Osteoblast (primary cell): Measurements from ENCODE around the gene C4orf50. TPM values are rescaled to one million over a fixed set of nuclear protein-coding genes. Genes with fewer than 3 reads are reported as not detected.

ENCODE experiments used
- DNase-seq: peaks from one replicate; pipeline ENCODE4 v3.0.0; 2011; ENCODE audit warnings: low spot score, mixed read lengths; ENCODE audit not compliant: insufficient read length; ENCODE audit errors: missing footprints
- H2AFZ ChIP-seq: 2 replicates; pipeline ENCODE4 v1.6.0; 2011; ENCODE audit warnings: mild to moderate bottlenecking, low read length
- H3K27ac ChIP-seq: 2 replicates; pipeline ENCODE4 v1.5.1; 2011; ENCODE audit warnings: mild to moderate bottlenecking, low read depth, low read length, moderate library complexity
- H3K27me3 ChIP-seq: 2 replicates; pipeline ENCODE4 v1.6.0; 2012; ENCODE audit warnings: mild to moderate bottlenecking, control low read depth, inconsistent platforms, low read length, moderate library complexity; ENCODE audit not compliant: insufficient read depth
- H3K36me3 ChIP-seq: 2 replicates; pipeline ENCODE4 v1.5.1; 2011; ENCODE audit warnings: mild to moderate bottlenecking, low read length, control low read depth, moderate library complexity; ENCODE audit not compliant: insufficient read depth
- H3K4me1 ChIP-seq: 2 replicates; pipeline ENCODE4 v1.5.1; 2011; ENCODE audit warnings: mild to moderate bottlenecking, low read length, control low read depth, moderate library complexity; ENCODE audit not compliant: insufficient read depth
- H3K4me2 ChIP-seq: 2 replicates; pipeline ENCODE4 v1.6.0; 2011; ENCODE audit warnings: mild to moderate bottlenecking, low read length; ENCODE audit not compliant: insufficient read depth
- H3K4me3 ChIP-seq: fragments of 200-600 bp; sonication (generic); 3 replicates; pipeline ENCODE4 v1.5.1; 2012; ENCODE audit warnings: mild to moderate bottlenecking, low read length, inconsistent platforms; ENCODE audit not compliant: insufficient read depth
- H3K79me2 ChIP-seq: 2 replicates; pipeline ENCODE4 v1.6.0; 2012; ENCODE audit warnings: mild to moderate bottlenecking, low read length, control low read depth, inconsistent platforms; ENCODE audit not compliant: insufficient read depth
- H3K9me3 ChIP-seq: 2 replicates; pipeline ENCODE4 v1.5.1; 2011; ENCODE audit warnings: low read depth, low read length, control low read depth
- H4K20me1 ChIP-seq: 2 replicates; pipeline ENCODE4 v1.6.0; 2012; ENCODE audit warnings: mild to moderate bottlenecking, low read length, control low read depth; ENCODE audit not compliant: insufficient read depth
- total RNA-seq: library from RNA; depleted of rRNA; stranded (reverse); fragments of >200 nt; gene quantifications from 2 replicates; pipeline ENCODE4 v1.2.3, GENCODE V29; 2012
- TF ChIP-seq, protein P1 (sequence below): IDR thresholded peaks from 2 replicates; pipeline ENCODE4 v1.5.1; 2011; ENCODE audit warnings: mild to moderate bottlenecking, low read depth, low read length, moderate library complexity; ENCODE audit errors: extremely low read depth

C4orf50 gene
- total RNA-seq, 1 donor = not detected

DNA sequence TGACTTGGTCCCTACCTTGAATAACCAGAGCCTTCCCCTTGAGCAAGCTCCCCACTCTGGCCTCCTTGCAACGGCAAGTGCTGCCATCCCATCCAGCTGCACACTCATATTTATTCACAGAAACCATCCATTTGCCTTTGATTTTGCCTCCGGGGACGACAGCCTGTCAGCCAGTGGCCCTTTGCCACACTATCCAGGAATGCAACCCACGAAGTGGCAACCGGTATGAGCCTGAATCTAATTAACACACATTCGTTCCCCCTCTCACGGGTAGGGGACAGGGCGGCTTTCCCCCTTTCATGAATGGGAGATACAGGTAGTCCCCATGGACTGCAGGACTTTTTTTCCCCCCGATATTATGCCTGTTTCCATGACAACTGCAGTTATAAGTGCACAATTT, 140.8 kb downstream of the C4orf50 start:
- no peak for DNase-seq
- TF ChIP-seq, protein P1, sequence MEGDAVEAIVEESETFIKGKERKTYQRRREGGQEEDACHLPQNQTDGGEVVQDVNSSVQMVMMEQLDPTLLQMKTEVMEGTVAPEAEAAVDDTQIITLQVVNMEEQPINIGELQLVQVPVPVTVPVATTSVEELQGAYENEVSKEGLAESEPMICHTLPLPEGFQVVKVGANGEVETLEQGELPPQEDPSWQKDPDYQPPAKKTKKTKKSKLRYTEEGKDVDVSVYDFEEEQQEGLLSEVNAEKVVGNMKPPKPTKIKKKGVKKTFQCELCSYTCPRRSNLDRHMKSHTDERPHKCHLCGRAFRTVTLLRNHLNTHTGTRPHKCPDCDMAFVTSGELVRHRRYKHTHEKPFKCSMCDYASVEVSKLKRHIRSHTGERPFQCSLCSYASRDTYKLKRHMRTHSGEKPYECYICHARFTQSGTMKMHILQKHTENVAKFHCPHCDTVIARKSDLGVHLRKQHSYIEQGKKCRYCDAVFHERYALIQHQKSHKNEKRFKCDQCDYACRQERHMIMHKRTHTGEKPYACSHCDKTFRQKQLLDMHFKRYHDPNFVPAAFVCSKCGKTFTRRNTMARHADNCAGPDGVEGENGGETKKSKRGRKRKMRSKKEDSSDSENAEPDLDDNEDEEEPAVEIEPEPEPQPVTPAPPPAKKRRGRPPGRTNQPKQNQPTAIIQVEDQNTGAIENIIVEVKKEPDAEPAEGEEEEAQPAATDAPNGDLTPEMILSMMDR = no peak
- peaks cover 4% of the 10 kb centered on the region for H3K27me3 ChIP-seq
- H3K4me1 ChIP-seq = no peaks in the 10 kb centered on the region
- H3K36me3 ChIP-seq = no peaks in the 10 kb centered on the region
- no peak overlapping the region for H2AFZ ChIP-seq
- no peaks in the 10 kb centered on the region for H3K79me2 ChIP-seq
- no peaks in the 10 kb centered on the region for H3K9me3 ChIP-seq
- no peaks in the 10 kb centered on the region for H4K20me1 ChIP-seq
- no peak overlapping the region for H3K4me2 ChIP-seq
- no peak overlapping the region for H3K4me3 ChIP-seq
- no peak overlapping the region for H3K27ac ChIP-seq

DNA sequence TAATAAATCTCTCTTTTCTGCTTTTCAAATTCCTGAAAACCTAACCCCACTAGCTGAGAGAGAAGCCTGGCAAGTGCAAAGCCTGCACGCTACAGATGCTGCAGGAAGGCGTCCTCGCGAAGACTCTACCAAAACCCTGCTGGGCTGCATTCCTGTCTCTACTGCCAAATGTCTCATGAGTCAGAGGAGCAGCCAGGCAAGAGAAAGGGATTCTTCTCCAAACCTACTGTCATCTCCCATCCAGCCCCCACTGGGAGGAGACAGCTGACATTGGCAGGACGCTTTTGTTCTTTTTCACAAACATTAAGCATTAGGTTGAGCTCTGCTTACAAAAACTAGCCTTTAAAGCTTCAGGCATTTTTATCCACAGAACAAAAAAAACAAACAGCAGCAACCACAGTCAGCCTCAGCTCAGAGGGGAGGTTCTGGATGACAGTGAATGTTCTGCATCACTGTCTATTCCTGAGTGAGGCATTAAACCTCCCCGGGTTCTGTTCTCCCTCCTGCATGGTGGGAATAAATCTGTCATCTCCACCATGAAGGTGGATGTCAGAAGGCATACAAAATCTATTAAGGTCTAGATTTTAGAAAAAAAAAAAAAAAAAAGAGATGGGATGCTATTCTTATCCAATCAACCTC, 143.3 kb downstream of the C4orf50 start:
- no peak overlapping the region for H3K4me3 ChIP-seq
- H3K4me1 ChIP-seq = no peaks in the 10 kb centered on the region
- H3K79me2 ChIP-seq = no peaks in the 10 kb centered on the region
- no peaks in the 10 kb centered on the region for H3K36me3 ChIP-seq
- H2AFZ ChIP-seq = no peak overlapping the region
- no peak for DNase-seq
- no peak overlapping the region for H3K27ac ChIP-seq
- H3K9me3 ChIP-seq = no peaks in the 10 kb centered on the region
- TF ChIP-seq, protein P1 = no peak
- peaks cover 4% of the 10 kb centered on the region for H3K27me3 ChIP-seq
- H3K4me2 ChIP-seq = no peak overlapping the region
- H4K20me1 ChIP-seq = no peaks in the 10 kb centered on the region

DNA sequence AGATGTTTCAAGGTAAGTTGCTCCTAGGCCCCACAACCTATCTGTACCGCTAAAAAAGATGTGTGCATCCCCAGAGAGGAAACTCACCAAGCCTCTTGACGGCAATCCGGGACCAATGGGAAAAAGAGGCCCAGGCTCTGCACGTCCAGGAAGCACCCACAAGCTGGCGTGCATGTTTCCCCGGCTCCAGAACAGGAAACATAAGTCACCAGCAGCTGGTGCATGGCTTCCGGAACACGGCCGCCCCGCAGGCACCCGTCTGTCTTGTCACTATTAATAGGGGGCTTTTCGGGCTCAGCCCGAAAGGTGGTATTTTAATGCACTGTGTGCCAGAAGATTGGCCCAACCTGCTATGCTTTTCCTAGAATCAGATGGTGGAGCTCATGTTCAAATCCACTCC, 147.5 kb downstream of the C4orf50 start:
- Histone ChIP-seq H3K9me3 (no peaks in the 10 kb centered on the region), H3K79me2 (no peaks in the 10 kb centered on the region), H3K4me2 (no peak overlapping the region), H3K27ac (no peak overlapping the region), H4K20me1 (no peaks in the 10 kb centered on the region), H2AFZ (no peak overlapping the region), H3K4me1 (no peaks in the 10 kb centered on the region), H3K27me3 (peaks cover 2% of the 10 kb centered on the region), H3K36me3 (no peaks in the 10 kb centered on the region), H3K4me3 (no peak overlapping the region)
- DNase-seq = no peak
- TF ChIP-seq, protein P1 = no peak

DNA sequence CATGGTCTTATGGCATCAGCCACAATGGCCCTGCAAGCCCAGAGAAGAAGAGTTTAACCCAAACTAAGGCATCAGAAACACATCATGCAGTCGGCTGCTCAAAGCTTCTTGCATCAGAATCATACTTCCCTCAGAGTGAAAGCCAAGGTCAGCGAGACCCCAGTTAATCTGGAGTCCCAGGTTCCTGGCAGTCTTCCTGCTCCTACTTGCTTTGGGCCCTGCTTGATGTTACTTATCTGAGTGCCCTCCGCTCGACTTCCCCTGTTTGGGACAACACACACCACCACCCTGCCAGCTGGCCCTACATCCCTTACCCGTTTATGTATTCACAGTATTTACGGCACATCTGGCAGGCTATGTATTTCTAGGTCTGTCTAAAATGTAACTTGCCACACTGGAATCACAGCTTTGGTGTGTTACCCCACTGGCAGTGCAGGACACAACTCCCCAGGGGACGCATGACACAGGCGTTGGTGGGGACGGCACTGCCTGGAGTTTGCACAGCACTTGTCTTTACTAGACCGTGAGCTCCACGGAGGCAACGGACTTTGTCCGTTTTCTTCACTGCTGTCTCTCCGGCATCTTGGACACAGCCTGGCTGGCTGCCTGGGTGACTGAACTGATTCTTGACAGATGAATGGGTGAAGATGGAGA, 148.1 kb downstream of the C4orf50 start:
- H3K4me2 ChIP-seq = no peak overlapping the region
- no peak for DNase-seq
- no peak overlapping the region for H3K27ac ChIP-seq
- H3K4me1 ChIP-seq = no peaks in the 10 kb centered on the region
- no peaks in the 10 kb centered on the region for H3K36me3 ChIP-seq
- no peaks in the 10 kb centered on the region for H3K79me2 ChIP-seq
- H3K4me3 ChIP-seq = no peak overlapping the region
- H2AFZ ChIP-seq = no peak overlapping the region
- H3K27me3 ChIP-seq = peaks cover 2% of the 10 kb centered on the region
- TF ChIP-seq, protein P1 = no peak
- H4K20me1 ChIP-seq = no peaks in the 10 kb centered on the region
- H3K9me3 ChIP-seq = no peaks in the 10 kb centered on the region
